GM18867 (cell line): ENCODE results near the gene TSPAN33.
A peak's percentile ranks its signal among the peaks of the same experiment; 100 is the strongest.

ENCODE experiments used
- ATAC-seq: cut with Tn5 transposase; IDR thresholded peaks from one replicate; pipeline ENCODE4 v1.9.1; 2021; ENCODE audit warnings: mild to moderate bottlenecking, moderate library complexity; ENCODE audit not compliant: unreplicated experiment

Gene TSPAN33

DNA sequence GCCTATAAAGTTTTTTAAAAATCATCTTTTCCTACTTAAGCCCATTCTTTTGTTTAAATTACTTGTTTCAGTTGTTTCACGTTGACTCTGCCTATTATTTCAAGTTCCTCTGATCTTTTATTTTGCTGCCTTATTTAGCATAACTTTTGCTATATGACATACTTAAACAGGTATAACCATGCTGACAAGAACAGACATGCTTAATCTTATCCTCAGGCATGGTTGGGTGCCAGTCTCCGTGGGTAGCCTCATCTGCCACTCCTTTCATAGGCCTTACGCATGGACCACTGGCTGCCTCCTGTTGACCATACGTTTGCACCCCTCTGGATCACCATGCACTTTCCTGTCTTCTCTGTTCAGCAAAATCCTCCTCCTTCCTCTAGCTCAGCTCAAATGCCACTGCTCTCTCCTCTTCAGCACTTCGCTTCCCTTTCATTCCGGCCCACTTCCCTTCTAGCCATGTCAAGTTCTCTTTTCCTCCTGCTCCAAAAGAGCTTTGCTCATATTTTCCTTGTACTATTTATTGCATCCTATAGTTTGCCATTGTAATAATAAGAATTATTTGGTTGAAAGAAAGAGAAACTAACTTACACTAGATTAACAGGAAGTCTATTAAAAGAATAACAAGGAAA, 10.0 kb upstream of the TSPAN33 start:
- ATAC-seq, result no peak

DNA sequence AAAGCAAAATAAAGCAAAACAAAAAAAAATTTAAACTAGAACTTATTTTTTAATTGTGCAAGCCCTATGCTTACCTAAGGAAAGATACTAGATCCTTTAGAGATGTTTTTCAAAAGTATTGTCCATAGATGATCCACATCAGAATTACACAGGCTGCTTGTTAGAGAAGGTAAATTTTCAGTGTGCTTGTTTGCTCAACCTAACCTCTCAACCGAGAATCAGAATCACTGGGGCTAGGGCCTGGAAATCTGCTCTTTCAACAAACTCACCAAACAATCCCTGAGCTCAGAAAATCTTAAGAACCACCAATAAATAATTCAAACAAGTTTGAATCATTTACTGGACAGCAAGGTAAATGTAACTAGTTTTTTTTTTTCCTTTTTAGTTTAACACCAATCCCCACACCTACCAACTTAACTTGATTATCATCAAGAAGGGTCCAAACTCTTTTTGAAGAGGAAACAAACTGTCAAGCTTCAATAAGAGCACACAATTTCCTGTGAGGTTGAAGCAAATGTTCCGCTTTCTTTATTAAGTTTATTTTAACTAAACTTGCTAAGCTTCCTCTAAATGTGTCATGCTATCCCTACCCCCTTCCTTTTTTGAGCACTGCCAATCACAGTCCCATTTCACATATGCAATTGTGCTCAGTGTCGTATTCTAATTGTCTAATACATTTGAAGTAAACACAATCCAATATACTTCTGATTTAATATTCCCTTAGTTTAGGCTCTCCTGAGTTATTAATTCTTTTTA, 7.4 kb upstream of the TSPAN33 start:
- ATAC-seq, result peak; percentile 73

DNA sequence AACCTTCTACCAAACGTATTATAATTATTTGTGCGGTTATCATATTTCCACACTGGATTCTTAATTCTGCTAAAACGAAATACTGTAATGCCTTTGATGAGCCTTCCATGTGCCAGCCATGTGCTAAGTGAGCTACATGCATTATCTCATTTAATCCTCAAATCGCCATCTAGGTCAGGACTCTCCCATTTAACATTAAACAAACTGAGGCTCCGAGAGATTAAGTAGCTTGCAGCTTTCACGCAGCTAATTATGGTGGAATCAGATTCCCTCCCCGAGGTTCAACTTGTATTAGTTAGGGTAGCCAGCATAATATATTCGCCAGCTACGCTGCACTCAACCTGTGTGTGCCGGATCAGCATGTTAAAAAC, 798 bp upstream of the TSPAN33 start:
- no peak for ATAC-seq

GRCh38 chr7:129144834-129145668, 544 bp downstream of the TSPAN33 start:
- ATAC-seq, result peak; percentile 18

DNA sequence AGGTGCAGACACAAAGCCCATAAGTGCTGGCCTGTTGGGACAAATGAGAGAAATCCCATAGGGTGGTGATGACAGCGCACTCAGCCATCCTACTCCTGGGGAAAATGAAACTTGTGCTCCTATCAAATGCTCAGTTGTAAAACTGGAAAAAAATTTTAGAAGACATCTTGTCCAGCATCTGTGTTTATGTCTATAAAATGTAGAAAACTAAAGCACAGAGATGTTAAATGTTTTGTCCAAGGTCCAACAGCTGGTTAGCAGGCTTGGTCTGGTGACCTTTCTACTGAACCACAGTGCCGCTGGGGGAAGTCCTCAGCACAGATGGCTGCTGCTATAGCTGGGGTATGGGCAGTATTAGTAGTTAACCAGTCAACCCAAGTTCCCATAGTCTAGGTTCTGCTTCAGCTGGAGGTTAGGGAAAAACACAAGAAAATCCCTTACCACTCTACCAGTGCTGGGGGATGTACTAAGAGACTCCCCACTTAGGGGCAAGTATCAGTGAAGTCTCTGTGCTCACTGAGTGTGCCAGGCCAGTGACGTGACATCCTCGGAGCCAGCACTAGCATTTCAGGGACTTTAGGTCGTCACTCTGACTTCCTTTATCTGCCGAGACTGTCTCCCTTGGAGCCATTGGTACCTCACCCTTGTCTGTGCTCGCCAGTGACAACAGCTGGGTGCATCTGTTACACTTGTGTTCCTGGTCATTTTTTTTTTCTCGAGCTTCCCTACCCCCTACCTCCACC, 1.9 kb downstream of the TSPAN33 start:
- peak; percentile 50 for ATAC-seq

- ATAC-seq, result no peak
These were observed 3.2 kb downstream of the TSPAN33 start for GRCh38 chr7:129147731-129148130.

DNA sequence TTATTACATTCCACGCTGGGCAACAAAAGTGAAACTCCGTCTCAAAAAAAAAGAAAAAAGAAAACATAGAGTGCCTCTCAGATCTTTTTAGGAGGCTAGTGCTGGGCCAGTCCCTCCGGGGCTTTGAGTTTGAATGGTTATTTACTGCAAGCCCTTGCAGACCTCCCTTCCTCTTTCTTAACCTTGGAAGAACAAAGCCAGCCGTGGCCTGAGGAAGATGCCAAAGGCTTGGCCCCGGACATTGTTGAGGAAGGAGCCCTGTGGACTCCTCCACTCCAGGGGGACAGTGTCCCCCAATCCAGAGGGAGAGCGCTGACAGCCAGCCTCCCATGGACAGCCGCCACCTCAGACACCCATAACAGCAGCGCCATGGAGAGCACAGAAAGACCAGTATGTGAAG, 5.0 kb downstream of the TSPAN33 start:
- no peak for ATAC-seq

- no peak for ATAC-seq
These were observed 5.9 kb downstream of the TSPAN33 start for GRCh38 chr7:129150199-129150996.

GRCh38 chr7:129157651-129158050, 13.1 kb downstream of the TSPAN33 start:
- no peak for ATAC-seq

- ATAC-seq, result no peak
These were observed 15.0 kb downstream of the TSPAN33 start for GRCh38 chr7:129159539-129159938.

GRCh38 chr7:129160161-129160905, 15.8 kb downstream of the TSPAN33 start:
- ATAC-seq, result no peak

DNA sequence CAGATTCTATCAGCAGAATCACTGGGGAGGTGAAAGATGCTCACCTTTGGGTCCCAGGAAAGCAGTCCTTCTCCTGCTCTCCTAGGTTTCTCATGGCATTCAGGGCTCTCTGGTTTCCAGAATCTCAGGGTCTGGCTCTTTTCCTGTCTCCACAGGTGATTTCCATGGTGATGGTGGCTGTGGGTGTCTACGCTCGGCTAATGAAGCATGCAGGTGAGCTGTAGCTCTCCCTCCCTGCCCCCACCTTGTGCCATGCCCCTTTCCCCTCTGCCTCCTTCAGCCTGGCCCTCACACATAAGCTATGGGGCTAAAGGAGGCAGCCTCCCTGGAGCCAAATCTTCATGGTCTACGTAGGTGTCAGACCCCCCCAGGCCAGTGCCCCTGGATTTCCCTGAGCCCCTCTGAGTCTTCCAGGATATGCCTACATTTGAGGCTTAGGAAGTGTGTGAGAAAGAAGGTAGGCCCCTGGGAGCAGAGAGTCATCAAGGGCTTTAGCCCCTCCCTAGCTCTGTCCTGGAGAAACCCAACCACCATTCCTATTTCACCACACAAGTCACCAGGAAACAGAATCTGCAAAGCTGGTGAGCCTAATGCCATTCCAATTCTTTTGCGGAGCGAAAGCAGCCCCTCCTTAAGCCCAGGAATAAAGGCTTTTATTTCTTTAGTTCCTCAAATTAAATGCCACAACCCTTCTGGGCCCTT, 17.2 kb downstream of the TSPAN33 start:
- no peak for ATAC-seq

GRCh38 chr7:129162732-129163131, 18.2 kb downstream of the TSPAN33 start:
- no peak for ATAC-seq

GRCh38 chr7:129163875-129164544, 19.5 kb downstream of the TSPAN33 start:
- no peak for ATAC-seq

DNA sequence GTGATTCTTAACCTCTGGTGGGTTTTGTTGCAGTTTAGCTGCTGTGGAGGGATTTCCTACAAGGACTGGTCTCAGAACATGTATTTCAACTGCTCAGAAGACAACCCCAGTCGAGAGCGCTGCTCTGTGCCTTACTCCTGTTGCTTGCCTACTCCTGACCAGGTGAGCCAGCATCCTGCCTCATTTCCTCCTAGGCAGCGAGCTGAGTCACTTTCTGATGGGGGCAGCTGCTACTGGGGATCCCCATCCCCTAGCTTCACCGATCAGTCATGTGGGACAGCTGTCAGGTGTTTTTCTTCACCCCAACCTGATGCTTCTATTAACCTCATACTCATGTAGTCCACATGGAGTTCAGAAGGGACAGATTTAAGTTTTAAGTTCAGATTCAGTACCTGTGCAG, 22.2 kb downstream of the TSPAN33 start:
- no peak for ATAC-seq

DNA sequence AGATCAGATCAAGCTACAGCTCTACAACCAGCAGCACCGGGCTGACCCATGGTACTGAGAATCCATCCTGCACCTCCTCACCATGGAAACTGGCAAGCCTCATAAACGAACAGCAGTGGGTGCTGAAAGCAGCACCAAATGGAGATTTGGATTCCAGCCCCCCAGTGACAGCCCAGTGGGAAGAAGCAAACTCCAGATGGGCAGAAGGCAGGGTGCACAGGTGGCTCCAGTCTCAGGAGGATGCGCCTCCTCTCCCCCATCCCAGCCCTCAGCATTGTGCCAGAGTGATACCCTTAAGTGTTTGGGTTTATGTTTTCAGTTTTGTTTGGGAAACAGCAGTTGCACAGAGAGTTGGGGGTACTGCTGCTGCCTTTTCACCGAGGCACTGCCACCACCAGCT, 23.3 kb downstream of the TSPAN33 start:
- no peak for ATAC-seq

- ATAC-seq, result no peak
These were observed 23.9 kb downstream of the TSPAN33 start for GRCh38 chr7:129168231-129169021.
